ENCODE measurements around the gene MFAP3L.

MFAP3L gene

GRCh38 chr4:169941141-169941540 is 85.1 kb downstream of the MFAP3L start:
- DNase-seq (ENCODE audit: low read depth, low spot score) = no peak

GRCh38 chr4:169940460-169940859 is 85.7 kb downstream of the MFAP3L start:
- no peak for DNase-seq (ENCODE audit: low read depth, low spot score)
